Caco-2 (cell line): ENCODE data around the gene NLGN1. TPM values are rescaled to one million over a fixed set of nuclear protein-coding genes. Genes with fewer than 3 reads are reported as not detected.

Experiments
- BruUV-seq: library from RNA; stranded (reverse); fragments of 400-500 nt; replicated peaks from 2 replicates; lab custom pipeline; 2021; lab: Mats Ljungman, UMichigan
- CTCF ChIA-PET: fragments of 300-600 bp; sonication (Branson Sonifier 250); formaldehyde crosslinking; loops from one replicate; lab custom pipeline; 2022; ENCODE audit warnings: antibody characterized with exemption; lab: Charles Lee
- POLR2A ChIA-PET: fragments of 300-600 bp; sonication (Branson Sonifier 250); formaldehyde crosslinking; loops from one replicate; lab custom pipeline; 2022; ENCODE audit warnings: antibody characterized with exemption; lab: Charles Lee
- DNase-seq, 2 experiments: peaks; one replicate each; pipeline versions ENCODE4 v3.0.0 to v3.0.0-alpha.2; 2020 to 2022
- H3K27me3 ChIP-seq: replicated peaks from 2 replicates; pipeline ENCODE4 v1.6.0; 2011; ENCODE audit warnings: low read length; ENCODE audit not compliant: control insufficient read depth, insufficient read depth
- H3K36me3 ChIP-seq: 2 replicates; pipeline ENCODE4 v1.5.1; 2011; ENCODE audit warnings: low read length; ENCODE audit not compliant: control insufficient read depth, insufficient read depth
- H3K4me1 ChIP-seq: fragments of 250-450 bp; sonication (Bioruptor Pico); 2 replicates; pipeline ENCODE4 v1.5.1; 2020; ENCODE audit warnings: mild to moderate bottlenecking
- H3K4me3 ChIP-seq: 2 replicates; pipeline ENCODE4 v1.5.1; 2011; ENCODE audit warnings: low read depth, mild to moderate bottlenecking, control low read depth, low read length
- H3K9me3 ChIP-seq: fragments of 250-450 bp; sonication (Bioruptor Pico); 2 replicates; pipeline ENCODE4 v1.5.1; 2020; ENCODE audit warnings: mild to moderate bottlenecking, moderate library complexity
- H3K27ac Mint-ChIP-seq: one replicate; pipeline ENCODE4 v1.8.0; 2022; ENCODE audit warnings: mixed read lengths; ENCODE audit not compliant: unreplicated experiment
- H3K27me3 Mint-ChIP-seq: one replicate; pipeline ENCODE4 v1.8.0; 2022; ENCODE audit warnings: mixed read lengths; ENCODE audit not compliant: insufficient read depth, unreplicated experiment
- H3K36me3 Mint-ChIP-seq: one replicate; pipeline ENCODE4 v1.8.0; 2022; ENCODE audit warnings: mild to moderate bottlenecking, mixed read lengths; ENCODE audit not compliant: insufficient read depth, unreplicated experiment
- H3K4me1 Mint-ChIP-seq: one replicate; pipeline ENCODE4 v1.8.0; 2022; ENCODE audit warnings: low read depth, mixed read lengths; ENCODE audit not compliant: unreplicated experiment
- H3K4me3 Mint-ChIP-seq: one replicate; pipeline ENCODE4 v1.8.0; 2022; ENCODE audit warnings: mild to moderate bottlenecking, moderate library complexity, mixed read lengths; ENCODE audit not compliant: unreplicated experiment
- H3K9me3 Mint-ChIP-seq: one replicate; pipeline ENCODE4 v1.8.0; 2022; ENCODE audit warnings: mixed read lengths; ENCODE audit not compliant: unreplicated experiment
- CTCF ChIP-seq, 2 experiments: fragments of 200-600 bp in 1 of 2; IDR thresholded peaks; 1 replicate in 1 of 2; 2 replicates in 1 of 2; pipeline versions ENCODE4 v1.5.1 to v1.8.0; 2011 to 2022; ENCODE audit warnings: antibody characterized with exemption in 1 of 2, control low read depth in 1 of 2, inconsistent platforms in 1 of 2, low read depth in 1 of 2, low read length in 1 of 2, mild to moderate bottlenecking in 1 of 2, moderate library complexity in 1 of 2; ENCODE audit not compliant: insufficient read depth in 1 of 2, severe bottlenecking in 1 of 2, unreplicated experiment in 1 of 2
- intact Hi-C: fragments of 100-400 bp; cut with micrococcal nuclease; formaldehyde crosslinking; loops from one replicate; pipeline ENCODE4 v1.10.0; 2022; ENCODE audit not compliant: unreplicated experiment
- total RNA-seq: library from RNA; stranded (reverse); gene quantifications from 2 replicates; pipeline ENCODE4 v1.2.3, GENCODE V29; 2022

NLGN1 gene
- total RNA-seq, 1 experiment from 2014 or later: not detected

- no TSS peak for BruUV-seq
- POLR2A ChIA-PET: no interaction called here
- intact Hi-C loops: no loop called here
Observed at GRCh38 chr3:173552526-173552925, 155.0 kb downstream of the NLGN1 start.

GRCh38 chr3:173553635-173554280 is 156.2 kb downstream of the NLGN1 start:
- H3K36me3 Mint-ChIP-seq: no peaks in the 10 kb centered on the region
- no peaks in the 10 kb centered on the region for H3K4me1 Mint-ChIP-seq
- Histone ChIP-seq H3K9me3 (no peaks in the 10 kb centered on the region), H3K36me3 (no peaks in the 10 kb centered on the region), H3K4me1 (no peaks in the 10 kb centered on the region), H3K27me3 (no peaks in the 10 kb centered on the region), H3K4me3 (no peak overlapping the region)
- peak in 1 of 2 experiments; percentile 27 for DNase-seq
- BruUV-seq: no TSS peak
- H3K27me3 Mint-ChIP-seq: no peaks in the 10 kb centered on the region
- H3K9me3 Mint-ChIP-seq: no peaks in the 10 kb centered on the region
- TF ChIP-seq CTCF (IDR thresholded peaks at IDR 0.05; ENCODE audit: insufficient read depth in 1 of 2, low read depth in 1 of 2, low read length in 1 of 2, severe bottlenecking in 1 of 2, unreplicated experiment in 1 of 2): peak; percentile 55 to 71
- CTCF ChIA-PET: interaction anchor here (0.6 kb wide), 1 partner anchor 18 kb away, joined by 3 read pairs; no protein-coding TSS in a partner anchor
- H3K27ac Mint-ChIP-seq: no peak overlapping the region
- intact Hi-C loops: loop anchor here (1.0 kb wide), 4 partner anchors 24 to 332 kb away; no protein-coding TSS in a partner anchor
- no peak overlapping the region for H3K4me3 Mint-ChIP-seq
- POLR2A ChIA-PET: no interaction called here

More at GRCh38 chr3:173552526-173552925, 155.0 kb downstream of the NLGN1 start:
- CTCF ChIA-PET: no interaction called here
- no peaks in the 10 kb centered on the region for H3K36me3 Mint-ChIP-seq
- H3K27ac Mint-ChIP-seq: no peak overlapping the region
- peaks cover 2% of the 10 kb centered on the region for H3K27me3 Mint-ChIP-seq
- H3K9me3 ChIP-seq: no peaks in the 10 kb centered on the region
- no peak overlapping the region for H3K4me3 ChIP-seq
- H3K27me3 ChIP-seq: no peaks in the 10 kb centered on the region
- no peaks in the 10 kb centered on the region for H3K9me3 Mint-ChIP-seq
- H3K4me3 Mint-ChIP-seq: no peak overlapping the region
- no peak for TF ChIP-seq CTCF (IDR thresholded peaks at IDR 0.05; ENCODE audit: insufficient read depth in 1 of 2, low read depth in 1 of 2, low read length in 1 of 2, severe bottlenecking in 1 of 2, unreplicated experiment in 1 of 2)
- H3K4me1 Mint-ChIP-seq: no peaks in the 10 kb centered on the region
- H3K36me3 ChIP-seq: no peaks in the 10 kb centered on the region
- no peaks in the 10 kb centered on the region for H3K4me1 ChIP-seq
- no peak for DNase-seq

GRCh38 chr3:173556546-173556945 is 159.0 kb downstream of the NLGN1 start:
- intact Hi-C loops: no loop called here
- ChIA-PET POLR2A (no interaction called here), CTCF (no interaction called here)
- no TSS peak for BruUV-seq
- peaks cover 3% of the 10 kb centered on the region for H3K27me3 Mint-ChIP-seq
- H3K4me3 ChIP-seq: no peak overlapping the region
- H3K4me1 ChIP-seq: no peaks in the 10 kb centered on the region
- H3K36me3 Mint-ChIP-seq: no peaks in the 10 kb centered on the region
- H3K36me3 ChIP-seq: no peaks in the 10 kb centered on the region
- H3K4me3 Mint-ChIP-seq: no peak overlapping the region
- no peak for TF ChIP-seq CTCF (IDR thresholded peaks at IDR 0.05; ENCODE audit: insufficient read depth in 1 of 2, low read depth in 1 of 2, low read length in 1 of 2, severe bottlenecking in 1 of 2, unreplicated experiment in 1 of 2)
- H3K4me1 Mint-ChIP-seq: no peaks in the 10 kb centered on the region
- H3K9me3 ChIP-seq: no peaks in the 10 kb centered on the region
- H3K27ac Mint-ChIP-seq: no peak overlapping the region
- no peaks in the 10 kb centered on the region for H3K27me3 ChIP-seq
- no peaks in the 10 kb centered on the region for H3K9me3 Mint-ChIP-seq
- DNase-seq: no peak
